ENCODE results near the gene GTPBP1. TPM values are rescaled to one million over a fixed set of nuclear protein-coding genes. Genes with fewer than 3 reads are reported as not detected.
A peak's percentile ranks its signal among the peaks of the same experiment; 100 is the strongest.

The GTPBP1 gene
- polyA plus RNA-seq, 3 donors = 6.7 to 41.4 (median 12.7) TPM

- H3K27ac Mint-ChIP-seq = peak overlapping the region in 1 of 7 donors; percentile 11
- Histone ChIP-seq H3K9me3 (replicated peaks in 1 of 2; ENCODE audit: control insufficient read depth in 1 of 2, insufficient read depth in 1 of 2, low read length in 2 of 2) (no peaks in the 10 kb centered on the region), H3K4me2 (replicated peaks; ENCODE audit: extremely low read depth, low read length, poor library complexity, severe bottlenecking) (no peak overlapping the region), H3K9ac (ENCODE audit: insufficient read depth, low read length, poor library complexity, severe bottlenecking) (no peak overlapping the region), H3K36me3 (replicated peaks in 1 of 2; ENCODE audit: control insufficient read depth in 1 of 2, insufficient read depth in 2 of 2, low read length in 2 of 2) (no peaks in the 10 kb centered on the region), H3K27ac (ENCODE audit: low read depth in 1 of 2, low read length in 2 of 2) (no peak overlapping the region), H3K4me1 (ENCODE audit: control insufficient read depth in 1 of 2, insufficient read depth in 2 of 2, low read length in 2 of 2) (no peaks in the 10 kb centered on the region), H2AFZ (ENCODE audit: insufficient read depth, low read depth, low read length, poor library complexity, severe bottlenecking) (no peak overlapping the region), H3K79me2 (ENCODE audit: insufficient read depth, low read length) (no peaks in the 10 kb centered on the region), H3K27me3 (ENCODE audit: control insufficient read depth in 2 of 2, insufficient read depth in 2 of 2, low read length in 2 of 2) (no peaks in the 10 kb centered on the region), H3K4me3 (replicated peaks in 1 of 3; ENCODE audit: low read depth in 2 of 3, low read length in 3 of 3) (no peak overlapping the region), H4K20me1 (ENCODE audit: insufficient read depth, low read length) (no peaks in the 10 kb centered on the region)
- peaks cover 6% of the 10 kb centered on the region for H3K4me1 Mint-ChIP-seq
- intact Hi-C loops (cut with micrococcal nuclease) = no loop called here
- no peak for DNase-seq
- TF ChIP-seq, protein P1, sequence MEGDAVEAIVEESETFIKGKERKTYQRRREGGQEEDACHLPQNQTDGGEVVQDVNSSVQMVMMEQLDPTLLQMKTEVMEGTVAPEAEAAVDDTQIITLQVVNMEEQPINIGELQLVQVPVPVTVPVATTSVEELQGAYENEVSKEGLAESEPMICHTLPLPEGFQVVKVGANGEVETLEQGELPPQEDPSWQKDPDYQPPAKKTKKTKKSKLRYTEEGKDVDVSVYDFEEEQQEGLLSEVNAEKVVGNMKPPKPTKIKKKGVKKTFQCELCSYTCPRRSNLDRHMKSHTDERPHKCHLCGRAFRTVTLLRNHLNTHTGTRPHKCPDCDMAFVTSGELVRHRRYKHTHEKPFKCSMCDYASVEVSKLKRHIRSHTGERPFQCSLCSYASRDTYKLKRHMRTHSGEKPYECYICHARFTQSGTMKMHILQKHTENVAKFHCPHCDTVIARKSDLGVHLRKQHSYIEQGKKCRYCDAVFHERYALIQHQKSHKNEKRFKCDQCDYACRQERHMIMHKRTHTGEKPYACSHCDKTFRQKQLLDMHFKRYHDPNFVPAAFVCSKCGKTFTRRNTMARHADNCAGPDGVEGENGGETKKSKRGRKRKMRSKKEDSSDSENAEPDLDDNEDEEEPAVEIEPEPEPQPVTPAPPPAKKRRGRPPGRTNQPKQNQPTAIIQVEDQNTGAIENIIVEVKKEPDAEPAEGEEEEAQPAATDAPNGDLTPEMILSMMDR (IDR thresholded peaks at IDR 0.05) = no peak
- H3K9me3 Mint-ChIP-seq = peaks cover 0 to 3% (median 0%) of the 10 kb centered on the region in 7 donors
- peaks cover 1 to 5% (median 3%) of the 10 kb centered on the region in 3 donors for H3K27me3 Mint-ChIP-seq (ENCODE audit: low read depth in 3 of 3)
- no peak overlapping the region for H3K4me3 Mint-ChIP-seq
- WGBS (ENCODE audit: insufficient coverage) = 82% methylated on average over 9 of the region's 9 CpGs
- no peaks in the 10 kb centered on the region for H3K36me3 Mint-ChIP-seq
Measured at GRCh38 chr22:38767313-38767712, 61.6 kb downstream of the GTPBP1 start.

- intact Hi-C loops (cut with micrococcal nuclease) = no loop called here
- TF ChIP-seq, protein P1 (IDR thresholded peaks at IDR 0.05) = no peak
- Mint-ChIP-seq H3K36me3 (no peaks in the 10 kb centered on the region), H3K4me1 (peaks cover 6% of the 10 kb centered on the region), H3K27me3 (ENCODE audit: low read depth in 3 of 3) (peaks cover 0 to 5% (median 1%) of the 10 kb centered on the region in 3 donors), H3K4me3 (no peak overlapping the region), H3K9me3 (peaks cover 0 to 3% (median 0%) of the 10 kb centered on the region in 7 donors), H3K27ac (peak overlapping the region in 1 of 7 donors; percentile 36)
- Histone ChIP-seq H3K9me3 (replicated peaks in 1 of 2; ENCODE audit: control insufficient read depth in 1 of 2, insufficient read depth in 1 of 2, low read length in 2 of 2) (no peaks in the 10 kb centered on the region), H3K36me3 (replicated peaks in 1 of 2; ENCODE audit: control insufficient read depth in 1 of 2, insufficient read depth in 2 of 2, low read length in 2 of 2) (no peaks in the 10 kb centered on the region), H2AFZ (ENCODE audit: insufficient read depth, low read depth, low read length, poor library complexity, severe bottlenecking) (no peak overlapping the region), H3K79me2 (ENCODE audit: insufficient read depth, low read length) (no peaks in the 10 kb centered on the region), H3K4me3 (replicated peaks in 1 of 3; ENCODE audit: low read depth in 2 of 3, low read length in 3 of 3) (no peak overlapping the region), H3K27ac (ENCODE audit: low read depth in 1 of 2, low read length in 2 of 2) (no peak overlapping the region), H3K9ac (ENCODE audit: insufficient read depth, low read length, poor library complexity, severe bottlenecking) (no peak overlapping the region), H4K20me1 (ENCODE audit: insufficient read depth, low read length) (no peaks in the 10 kb centered on the region), H3K4me1 (ENCODE audit: control insufficient read depth in 1 of 2, insufficient read depth in 2 of 2, low read length in 2 of 2) (no peaks in the 10 kb centered on the region), H3K27me3 (ENCODE audit: control insufficient read depth in 2 of 2, insufficient read depth in 2 of 2, low read length in 2 of 2) (no peaks in the 10 kb centered on the region), H3K4me2 (replicated peaks; ENCODE audit: extremely low read depth, low read length, poor library complexity, severe bottlenecking) (no peak overlapping the region)
- DNase-seq = no peak
- WGBS (ENCODE audit: insufficient coverage) = 95% methylated on average over 11 of the region's 11 CpGs
Measured at GRCh38 chr22:38768036-38768435, 62.3 kb downstream of the GTPBP1 start.
